Lower lobe of right lung (tissue), 2 donors: Measurements from ENCODE around the gene OSR1. TPM values are rescaled to one million over a fixed set of nuclear protein-coding genes. Genes with fewer than 3 reads are reported as not detected.

Experiments
- ATAC-seq, 2 donors: fragments of 200-7000 bp; cut with Tn5 transposase; one replicate each; pipeline ENCODE4 v1.9.1; 2020 to 2022; ENCODE audit warnings: mild to moderate bottlenecking in 2 of 2, moderate library complexity in 2 of 2
- DNase-seq: peaks from one replicate; pipeline ENCODE4 v3.0.0-alpha.2; 2020
- H3K27ac ChIP-seq: fragments of 200-600 bp; one replicate; pipeline ENCODE4 v1.8.0; 2022
- H3K27me3 ChIP-seq: fragments of 200-600 bp; one replicate; pipeline ENCODE4 v1.8.0; 2022; ENCODE audit warnings: low read depth
- H3K36me3 ChIP-seq: fragments of 200-600 bp; one replicate; pipeline ENCODE4 v1.8.0; 2022; ENCODE audit warnings: mild to moderate bottlenecking
- H3K4me1 ChIP-seq: fragments of 200-600 bp; one replicate; pipeline ENCODE4 v1.8.0; 2022
- H3K4me3 ChIP-seq: fragments of 200-600 bp; one replicate; pipeline ENCODE4 v1.8.0; 2022; ENCODE audit warnings: mild to moderate bottlenecking
- H3K9me3 ChIP-seq: fragments of 200-600 bp; one replicate; pipeline ENCODE4 v1.8.0; 2022
- intact Hi-C: fragments of 100-400 bp; cut with DNase I; formaldehyde crosslinking; loops from one replicate; pipeline ENCODE4 v1.11.0; 2022
- microRNA-seq: library from miRNA; unstranded; fragments of <30 nt; microRNA quantifications from one replicate; pipeline ENCODE4 v1.2.0, GENCODE V29; 2020; ENCODE audit warnings: borderline number of aligned reads
- total RNA-seq: library from RNA; stranded (reverse); fragmentation: NEBNext Ultra II Directional; extraction: Animal tissue kit (Norgen Biotek cat#: 25700); gene quantifications from one replicate; pipeline ENCODE4 v1.2.1, GENCODE V29; 2021
- TF ChIP-seq, protein P1 (sequence below): fragments of 200-600 bp; IDR thresholded peaks from one replicate; pipeline ENCODE4 v1.8.0; 2022; ENCODE audit warnings: antibody characterized with exemption, mild to moderate bottlenecking
- donor health status: DM: no; HTN: yes; CAD: no; lungs with severe emphysema.

The OSR1 gene
- total RNA-seq, 1 donor from 2014 or later: 15.5 TPM

DNA sequence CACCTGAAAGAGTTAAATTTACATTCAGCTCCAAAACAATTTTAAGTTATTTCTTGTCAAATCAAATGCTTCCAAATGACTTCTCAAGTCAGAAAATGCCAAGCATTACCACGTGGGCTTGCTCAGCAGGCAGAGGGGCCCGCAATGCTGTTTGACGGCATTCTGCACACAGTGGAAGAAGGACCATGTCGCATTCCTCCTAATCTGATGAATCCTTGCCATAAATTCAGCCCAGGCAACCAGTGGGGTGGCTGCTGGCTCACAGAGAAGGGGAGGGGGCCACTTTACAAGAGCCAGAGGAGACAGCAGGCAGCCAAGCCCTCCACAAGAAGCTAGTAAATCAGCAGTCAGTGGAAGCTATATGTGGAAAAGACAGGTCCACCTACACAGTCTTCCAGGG is 56.7 kb downstream of the OSR1 start:
- H3K27ac ChIP-seq: no peak overlapping the region
- intact Hi-C loops: no loop called here
- ATAC-seq: no peak
- H3K4me1 ChIP-seq: peaks cover 16% of the 10 kb centered on the region
- DNase-seq: no peak
- no peaks in the 10 kb centered on the region for H3K27me3 ChIP-seq
- H3K9me3 ChIP-seq: no peaks in the 10 kb centered on the region
- H3K36me3 ChIP-seq: no peaks in the 10 kb centered on the region
- TF ChIP-seq, protein P1, sequence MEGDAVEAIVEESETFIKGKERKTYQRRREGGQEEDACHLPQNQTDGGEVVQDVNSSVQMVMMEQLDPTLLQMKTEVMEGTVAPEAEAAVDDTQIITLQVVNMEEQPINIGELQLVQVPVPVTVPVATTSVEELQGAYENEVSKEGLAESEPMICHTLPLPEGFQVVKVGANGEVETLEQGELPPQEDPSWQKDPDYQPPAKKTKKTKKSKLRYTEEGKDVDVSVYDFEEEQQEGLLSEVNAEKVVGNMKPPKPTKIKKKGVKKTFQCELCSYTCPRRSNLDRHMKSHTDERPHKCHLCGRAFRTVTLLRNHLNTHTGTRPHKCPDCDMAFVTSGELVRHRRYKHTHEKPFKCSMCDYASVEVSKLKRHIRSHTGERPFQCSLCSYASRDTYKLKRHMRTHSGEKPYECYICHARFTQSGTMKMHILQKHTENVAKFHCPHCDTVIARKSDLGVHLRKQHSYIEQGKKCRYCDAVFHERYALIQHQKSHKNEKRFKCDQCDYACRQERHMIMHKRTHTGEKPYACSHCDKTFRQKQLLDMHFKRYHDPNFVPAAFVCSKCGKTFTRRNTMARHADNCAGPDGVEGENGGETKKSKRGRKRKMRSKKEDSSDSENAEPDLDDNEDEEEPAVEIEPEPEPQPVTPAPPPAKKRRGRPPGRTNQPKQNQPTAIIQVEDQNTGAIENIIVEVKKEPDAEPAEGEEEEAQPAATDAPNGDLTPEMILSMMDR: no peak
- H3K4me3 ChIP-seq: no peak overlapping the region

Small RNAs within 50 kb of the gene (microRNA-seq; reads per million reads assigned to microRNA genes)
- not detected for gene MIR4757
